Lung (tissue), 12 donors: Measurements from ENCODE around the gene KSR1. TPM values are rescaled to one million over a fixed set of nuclear protein-coding genes. Genes with fewer than 3 reads are reported as not detected.

Source experiments
- ATAC-seq: fragments of 200-7000 bp; cut with Tn5 transposase; one replicate; pipeline ENCODE4 v1.9.1; 2020; ENCODE audit warnings: moderate number of reproducible peaks; ENCODE audit not compliant: insufficient read depth, low FRiP score
- DNase-seq, 3 donors: peaks; one replicate each; pipeline ENCODE4 v3.0.0-alpha.2; 2013 to 2017
- H3K27ac ChIP-seq, 2 donors: one replicate each; pipeline ENCODE4 v1.5.1; 2013; ENCODE audit warnings: mild to moderate bottlenecking in 2 of 2, moderate library complexity in 2 of 2, control low read depth in 1 of 2, inconsistent platforms in 1 of 2, low read depth in 1 of 2, low read length in 1 of 2
- H3K27me3 ChIP-seq, 3 donors: one replicate each; pipeline ENCODE4 v1.5.1; 2013; ENCODE audit warnings: low read length in 2 of 3; ENCODE audit not compliant: control insufficient read depth in 3 of 3, insufficient read depth in 3 of 3
- H3K36me3 ChIP-seq, 4 donors: one replicate each; pipeline ENCODE4 v1.5.1; 2013; ENCODE audit warnings: low read length in 4 of 4, mild to moderate bottlenecking in 1 of 4, moderate library complexity in 1 of 4; ENCODE audit not compliant: control insufficient read depth in 4 of 4, insufficient read depth in 4 of 4
- H3K4me1 ChIP-seq, 5 donors: one replicate each; pipeline ENCODE4 v1.5.1; 2013; ENCODE audit warnings: low read length in 5 of 5, mild to moderate bottlenecking in 2 of 5, moderate library complexity in 1 of 5; ENCODE audit not compliant: control insufficient read depth in 5 of 5, insufficient read depth in 5 of 5
- H3K4me3 ChIP-seq: one replicate; pipeline ENCODE4 v1.5.1; 2013; ENCODE audit warnings: mild to moderate bottlenecking, control low read depth, moderate library complexity
- H3K9ac ChIP-seq, 2 donors: one replicate each; pipeline ENCODE4 v1.5.1; 2013; ENCODE audit warnings: low read length in 2 of 2, control low read depth in 1 of 2; ENCODE audit not compliant: insufficient read depth in 1 of 2
- H3K9me3 ChIP-seq, 4 donors: one replicate each; pipeline ENCODE4 v1.5.1; 2013; ENCODE audit warnings: low read length in 3 of 4, mild to moderate bottlenecking in 1 of 4, moderate library complexity in 1 of 4; ENCODE audit not compliant: control insufficient read depth in 4 of 4, insufficient read depth in 3 of 4
- WGBS, 2 donors: extraction: QIAGEN DNeasy Blood & Tissue Kit; methylation state at CpG; one replicate each; pipeline ENCODE4 v1.1.7; 2013; 5-methylcytosine and 5-hydroxymethylcytosine counted together
- polyA plus RNA-seq, 2 donors: library from polyadenylated mRNA; stranded (reverse); fragments of 200-250 nt; gene quantifications; one replicate each; pipeline ENCODE4 v1.2.1, GENCODE V29; 2013
- total RNA-seq, 2 donors: library from RNA; depleted of rRNA in 1 of 2; stranded (reverse); fragments of >200 nt in 1 of 2; gene quantifications; one replicate each; pipeline ENCODE4 v1.2.1, GENCODE V29; 2014 to 2021
- TF ChIP-seq, protein P1 (sequence below): IDR thresholded peaks from 2 replicates; pipeline ENCODE4 v1.5.1; 2012; ENCODE audit warnings: mild to moderate bottlenecking; ENCODE audit errors: control extremely low read depth, extremely low read depth
- donor health status: control.
- donor health status: control.
- donor health status: Bipolar disorder and iron deficiency.
- donor health status: healthy.
- donor health status: DM: yes; HTN: yes; CAD: no.

KSR1 gene
- total and polyA plus RNA-seq, 4 donors: 26.8 to 70.0 (median 42.3) TPM

GRCh38 chr17:27544350-27545131 lies 88.3 kb downstream of the KSR1 start:
- Histone ChIP-seq H3K9me3 (no peaks in the 10 kb centered on the region), H3K9ac (no peak overlapping the region), H3K27ac (no peak overlapping the region), H3K4me1 (peaks cover 0 to 33% (median 31%) of the 10 kb centered on the region in 5 donors), H3K27me3 (no peaks in the 10 kb centered on the region), H3K4me3 (no peak overlapping the region), H3K36me3 (no peaks in the 10 kb centered on the region)
- no peak for ATAC-seq
- DNase-seq: no peak
- TF ChIP-seq, protein P1, sequence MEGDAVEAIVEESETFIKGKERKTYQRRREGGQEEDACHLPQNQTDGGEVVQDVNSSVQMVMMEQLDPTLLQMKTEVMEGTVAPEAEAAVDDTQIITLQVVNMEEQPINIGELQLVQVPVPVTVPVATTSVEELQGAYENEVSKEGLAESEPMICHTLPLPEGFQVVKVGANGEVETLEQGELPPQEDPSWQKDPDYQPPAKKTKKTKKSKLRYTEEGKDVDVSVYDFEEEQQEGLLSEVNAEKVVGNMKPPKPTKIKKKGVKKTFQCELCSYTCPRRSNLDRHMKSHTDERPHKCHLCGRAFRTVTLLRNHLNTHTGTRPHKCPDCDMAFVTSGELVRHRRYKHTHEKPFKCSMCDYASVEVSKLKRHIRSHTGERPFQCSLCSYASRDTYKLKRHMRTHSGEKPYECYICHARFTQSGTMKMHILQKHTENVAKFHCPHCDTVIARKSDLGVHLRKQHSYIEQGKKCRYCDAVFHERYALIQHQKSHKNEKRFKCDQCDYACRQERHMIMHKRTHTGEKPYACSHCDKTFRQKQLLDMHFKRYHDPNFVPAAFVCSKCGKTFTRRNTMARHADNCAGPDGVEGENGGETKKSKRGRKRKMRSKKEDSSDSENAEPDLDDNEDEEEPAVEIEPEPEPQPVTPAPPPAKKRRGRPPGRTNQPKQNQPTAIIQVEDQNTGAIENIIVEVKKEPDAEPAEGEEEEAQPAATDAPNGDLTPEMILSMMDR: no peak
- 32 to 70% methylated on average over 10 of the region's 10 CpGs for WGBS, 2 donors

DNA sequence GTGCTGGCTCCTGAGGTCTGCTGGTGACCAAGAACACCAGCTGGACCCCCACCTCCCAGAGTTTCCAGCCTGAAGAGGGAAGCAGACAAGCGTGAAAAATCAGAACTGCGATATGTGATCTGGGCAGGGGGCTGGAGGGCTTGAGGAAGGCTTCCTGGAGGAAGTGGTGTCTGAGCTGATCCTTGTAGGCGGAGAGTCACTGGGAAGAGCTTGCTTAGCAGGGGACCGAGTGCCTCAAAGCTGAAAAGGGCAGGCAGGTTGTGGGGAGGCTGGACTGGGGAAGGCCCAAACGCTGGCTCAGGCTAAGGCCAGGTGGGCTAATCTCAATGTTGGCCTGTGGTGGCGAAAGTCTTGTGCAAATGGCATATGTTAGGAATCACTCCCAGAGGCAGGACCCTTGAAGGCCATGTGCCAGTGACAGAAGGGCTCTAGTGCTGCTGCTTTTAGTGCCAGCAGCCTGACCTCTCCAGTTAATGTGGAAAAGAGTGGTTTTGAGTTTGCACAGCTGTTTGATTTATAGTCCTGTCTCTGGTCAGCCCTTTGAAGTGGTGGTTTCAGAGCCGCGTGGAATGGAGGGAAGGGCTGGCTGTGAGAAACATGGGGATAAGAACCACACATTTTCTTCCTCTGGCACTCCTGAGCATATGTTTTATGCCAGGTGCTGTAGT lies 89.4 kb downstream of the KSR1 start:
- no peaks in the 10 kb centered on the region for H3K36me3 ChIP-seq
- TF ChIP-seq, protein P1: no peak
- H3K27me3 ChIP-seq: no peaks in the 10 kb centered on the region
- 69 to 71% methylated on average over 8 of the region's 8 CpGs for WGBS, 2 donors
- no peak overlapping the region for H3K9ac ChIP-seq
- H3K4me3 ChIP-seq: no peak overlapping the region
- H3K27ac ChIP-seq: no peak overlapping the region
- peaks cover 0 to 27% (median 20%) of the 10 kb centered on the region in 5 donors for H3K4me1 ChIP-seq
- no peaks in the 10 kb centered on the region for H3K9me3 ChIP-seq
- ATAC-seq: no peak
- DNase-seq: peak; percentile 69 to 85 (median 82)

- no peak overlapping the region for H3K9ac ChIP-seq
- WGBS, 2 donors: 86 to 87% methylated on average over 7 of the region's 7 CpGs
- ATAC-seq: no peak
These were observed 90.5 kb downstream of the KSR1 start for GRCh38 chr17:27546624-27547300.

More at GRCh38 chr17:27546624-27547300, 90.5 kb downstream of the KSR1 start:
- Histone ChIP-seq H3K27me3 (no peaks in the 10 kb centered on the region), H3K36me3 (peaks cover 0 to 3% (median under 1%) of the 10 kb centered on the region in 4 donors), H3K4me1 (peaks cover 0 to 24% (median 14%) of the 10 kb centered on the region in 5 donors), H3K9me3 (no peaks in the 10 kb centered on the region), H3K27ac (no peak overlapping the region), H3K4me3 (no peak overlapping the region)
- TF ChIP-seq, protein P1: no peak
- DNase-seq: no peak
